Nephron progenitor cell (in vitro differentiated cells): ENCODE results near the gene CNKSR2.

Experiments
- DNase-seq: peaks from one replicate; pipeline ENCODE4 v3.0.0; 2021
- H3K27ac Mint-ChIP-seq: 2 replicates; pipeline ENCODE4 v1.8.0; 2021; ENCODE audit warnings: mild to moderate bottlenecking, moderate library complexity, mixed read lengths
- H3K27me3 Mint-ChIP-seq: 2 replicates; pipeline ENCODE4 v1.8.0; 2021; ENCODE audit warnings: mild to moderate bottlenecking, low read depth, mixed read lengths; ENCODE audit not compliant: poor library complexity
- H3K36me3 Mint-ChIP-seq: 2 replicates; pipeline ENCODE4 v1.8.0; 2021; ENCODE audit warnings: low read depth, mixed read lengths
- H3K4me1 Mint-ChIP-seq: 2 replicates; pipeline ENCODE4 v1.8.0; 2021; ENCODE audit warnings: mixed read lengths
- H3K4me3 Mint-ChIP-seq: 2 replicates; pipeline ENCODE4 v1.8.0; 2021; ENCODE audit warnings: mild to moderate bottlenecking, moderate library complexity, mixed read lengths
- H3K9me3 Mint-ChIP-seq: 2 replicates; pipeline ENCODE4 v1.8.0; 2021; ENCODE audit warnings: mild to moderate bottlenecking, moderate library complexity, mixed read lengths
- TF ChIP-seq, protein P1 (sequence below): fragments of 200-600 bp; sonication (generic); IDR thresholded peaks from 2 replicates; pipeline ENCODE4 v1.5.0; 2021; ENCODE audit warnings: antibody characterized with exemption

Gene CNKSR2

DNA sequence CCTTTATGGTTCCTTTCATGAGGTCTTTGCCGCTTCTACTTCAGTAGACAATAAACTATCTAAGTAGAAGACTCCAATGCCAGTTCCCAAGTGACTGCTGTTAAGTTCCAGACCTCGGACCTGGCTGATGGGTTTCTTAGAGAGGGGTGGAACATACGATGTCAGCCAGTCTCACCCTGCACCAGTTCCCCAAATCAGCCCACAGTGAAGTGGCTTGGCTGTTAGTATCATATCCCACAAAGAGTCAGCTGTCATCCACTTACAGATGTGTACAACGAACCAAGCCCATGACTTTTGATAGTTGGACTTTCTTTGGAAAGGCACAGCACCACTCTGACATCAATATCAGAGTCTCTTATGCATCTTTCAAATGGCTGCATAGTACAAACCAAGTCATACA lies 292.0 kb downstream of the CNKSR2 start:
- no peaks in the 10 kb centered on the region for H3K4me1 Mint-ChIP-seq
- no peak overlapping the region for H3K4me3 Mint-ChIP-seq
- TF ChIP-seq, protein P1, sequence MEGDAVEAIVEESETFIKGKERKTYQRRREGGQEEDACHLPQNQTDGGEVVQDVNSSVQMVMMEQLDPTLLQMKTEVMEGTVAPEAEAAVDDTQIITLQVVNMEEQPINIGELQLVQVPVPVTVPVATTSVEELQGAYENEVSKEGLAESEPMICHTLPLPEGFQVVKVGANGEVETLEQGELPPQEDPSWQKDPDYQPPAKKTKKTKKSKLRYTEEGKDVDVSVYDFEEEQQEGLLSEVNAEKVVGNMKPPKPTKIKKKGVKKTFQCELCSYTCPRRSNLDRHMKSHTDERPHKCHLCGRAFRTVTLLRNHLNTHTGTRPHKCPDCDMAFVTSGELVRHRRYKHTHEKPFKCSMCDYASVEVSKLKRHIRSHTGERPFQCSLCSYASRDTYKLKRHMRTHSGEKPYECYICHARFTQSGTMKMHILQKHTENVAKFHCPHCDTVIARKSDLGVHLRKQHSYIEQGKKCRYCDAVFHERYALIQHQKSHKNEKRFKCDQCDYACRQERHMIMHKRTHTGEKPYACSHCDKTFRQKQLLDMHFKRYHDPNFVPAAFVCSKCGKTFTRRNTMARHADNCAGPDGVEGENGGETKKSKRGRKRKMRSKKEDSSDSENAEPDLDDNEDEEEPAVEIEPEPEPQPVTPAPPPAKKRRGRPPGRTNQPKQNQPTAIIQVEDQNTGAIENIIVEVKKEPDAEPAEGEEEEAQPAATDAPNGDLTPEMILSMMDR, result no peak
- no peaks in the 10 kb centered on the region for H3K27me3 Mint-ChIP-seq
- DNase-seq, result no peak
- no peak overlapping the region for H3K27ac Mint-ChIP-seq
- no peaks in the 10 kb centered on the region for H3K9me3 Mint-ChIP-seq
- no peaks in the 10 kb centered on the region for H3K36me3 Mint-ChIP-seq

DNA sequence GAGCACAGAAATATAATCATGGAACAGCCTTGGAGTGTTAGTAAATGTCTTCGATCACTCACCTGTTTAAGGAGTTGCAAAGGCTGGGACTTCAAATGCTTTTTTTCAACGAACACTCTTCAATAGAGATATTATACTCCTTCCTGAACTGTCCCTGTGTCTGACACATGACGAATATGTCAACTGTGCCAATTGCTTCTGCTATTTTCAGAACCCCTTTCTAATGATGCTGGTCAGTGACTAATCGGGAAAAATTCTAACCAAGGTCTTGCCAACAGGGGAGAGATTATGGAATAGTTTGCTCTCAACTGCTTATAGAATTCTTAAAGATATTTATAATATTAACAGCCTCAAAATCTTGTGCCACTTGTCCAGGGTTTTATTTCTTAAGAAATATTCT lies 292.5 kb downstream of the CNKSR2 start:
- no peaks in the 10 kb centered on the region for H3K27me3 Mint-ChIP-seq
- no peaks in the 10 kb centered on the region for H3K36me3 Mint-ChIP-seq
- TF ChIP-seq, protein P1, result no peak
- H3K9me3 Mint-ChIP-seq, result no peaks in the 10 kb centered on the region
- H3K4me3 Mint-ChIP-seq, result no peak overlapping the region
- DNase-seq, result no peak
- no peak overlapping the region for H3K27ac Mint-ChIP-seq
- H3K4me1 Mint-ChIP-seq, result no peaks in the 10 kb centered on the region

DNA sequence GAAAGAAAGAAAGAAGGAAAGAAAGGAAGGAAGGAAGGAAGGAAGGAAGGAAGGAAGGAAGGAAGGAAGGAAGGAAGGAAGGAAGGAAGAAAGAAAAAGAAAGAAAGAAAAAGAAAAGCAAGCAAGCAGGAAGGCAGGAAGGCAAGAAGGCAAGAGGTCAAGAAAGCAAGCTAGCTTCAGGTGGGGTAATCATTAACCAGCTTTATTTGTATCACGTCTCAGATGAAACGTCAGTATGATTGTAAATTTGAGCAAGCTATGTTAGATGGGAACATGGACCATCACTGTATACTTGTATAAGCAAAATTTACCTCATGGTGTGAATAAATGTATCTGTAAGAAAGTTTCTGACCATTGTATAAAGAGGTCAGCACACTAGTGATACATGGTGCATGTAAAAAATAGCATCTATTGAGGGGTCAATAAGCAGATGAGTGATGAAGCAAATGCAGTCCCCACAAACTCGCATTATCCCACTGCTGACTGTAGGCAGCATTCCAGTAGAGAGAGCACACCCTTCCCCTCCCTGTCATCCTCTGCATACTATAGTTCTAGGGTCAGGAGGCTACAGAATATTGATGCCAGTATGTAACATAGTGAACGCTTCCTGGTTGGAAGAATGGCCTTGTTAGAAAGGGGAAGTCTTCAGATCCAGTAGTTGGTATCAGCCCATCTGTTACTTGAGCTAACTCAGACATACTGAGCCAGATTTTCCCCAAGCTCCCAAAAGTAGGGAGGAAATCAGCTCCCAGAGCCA lies 300.4 kb downstream of the CNKSR2 start:
- Mint-ChIP-seq H3K9me3 (no peaks in the 10 kb centered on the region), H3K27me3 (no peaks in the 10 kb centered on the region), H3K36me3 (no peaks in the 10 kb centered on the region), H3K4me3 (no peak overlapping the region), H3K4me1 (peaks cover 4% of the 10 kb centered on the region), H3K27ac (no peak overlapping the region)
- TF ChIP-seq, protein P1, result no peak
- DNase-seq, result no peak

DNA sequence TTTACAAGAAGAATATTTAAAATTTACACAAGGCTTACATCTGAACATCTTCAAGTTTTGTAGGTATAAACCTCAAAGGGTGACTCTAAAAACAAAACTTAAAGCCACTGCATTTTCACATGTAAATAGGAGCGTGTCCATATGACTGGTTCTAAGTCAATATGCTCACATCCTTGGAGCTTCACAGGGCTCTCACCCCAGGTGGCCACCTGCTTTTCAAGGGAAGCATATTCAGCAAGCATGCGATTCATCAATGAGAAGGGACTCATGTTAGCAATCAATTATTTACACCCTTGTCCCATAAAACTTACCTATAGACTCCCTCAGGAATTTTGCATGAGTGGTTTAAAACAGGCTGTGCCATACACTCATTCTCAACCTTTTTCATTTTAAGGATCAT lies 301.7 kb downstream of the CNKSR2 start:
- H3K36me3 Mint-ChIP-seq, result no peaks in the 10 kb centered on the region
- TF ChIP-seq, protein P1, result no peak
- H3K9me3 Mint-ChIP-seq, result no peaks in the 10 kb centered on the region
- peaks cover 4% of the 10 kb centered on the region for H3K4me1 Mint-ChIP-seq
- H3K4me3 Mint-ChIP-seq, result no peak overlapping the region
- DNase-seq, result no peak
- H3K27me3 Mint-ChIP-seq, result no peaks in the 10 kb centered on the region
- H3K27ac Mint-ChIP-seq, result no peak overlapping the region

DNA sequence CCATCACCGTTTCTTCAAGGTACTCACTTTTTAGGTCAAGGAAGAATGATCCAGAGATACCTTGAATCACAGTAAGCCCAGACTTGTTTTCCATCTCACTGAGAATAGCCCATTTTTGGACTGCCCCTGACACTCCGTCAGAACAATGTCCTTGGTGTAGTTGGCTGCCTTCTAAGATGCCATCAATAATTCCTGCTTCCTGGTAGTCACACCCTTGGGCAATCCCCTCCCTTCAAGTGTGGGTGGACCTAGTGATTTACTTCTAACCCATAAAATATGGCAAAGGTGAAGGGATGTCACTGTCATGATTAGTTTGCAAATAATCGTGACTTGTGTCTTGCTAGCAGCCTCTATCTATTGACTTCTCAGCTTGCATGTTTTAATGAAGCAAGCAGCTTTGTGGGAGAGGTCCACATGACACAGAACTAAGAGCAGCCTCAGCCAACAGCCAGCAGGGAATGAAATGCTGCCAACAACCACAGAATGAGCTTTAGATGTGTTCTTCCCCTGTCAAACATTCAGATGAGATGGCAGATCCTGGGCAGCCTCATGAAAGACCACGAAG lies 303.9 kb downstream of the CNKSR2 start:
- H3K4me1 Mint-ChIP-seq, result peaks cover 4% of the 10 kb centered on the region
- DNase-seq, result no peak
- no peaks in the 10 kb centered on the region for H3K36me3 Mint-ChIP-seq
- H3K4me3 Mint-ChIP-seq, result no peak overlapping the region
- H3K9me3 Mint-ChIP-seq, result no peaks in the 10 kb centered on the region
- TF ChIP-seq, protein P1, result no peak
- no peak overlapping the region for H3K27ac Mint-ChIP-seq
- H3K27me3 Mint-ChIP-seq, result no peaks in the 10 kb centered on the region

DNA sequence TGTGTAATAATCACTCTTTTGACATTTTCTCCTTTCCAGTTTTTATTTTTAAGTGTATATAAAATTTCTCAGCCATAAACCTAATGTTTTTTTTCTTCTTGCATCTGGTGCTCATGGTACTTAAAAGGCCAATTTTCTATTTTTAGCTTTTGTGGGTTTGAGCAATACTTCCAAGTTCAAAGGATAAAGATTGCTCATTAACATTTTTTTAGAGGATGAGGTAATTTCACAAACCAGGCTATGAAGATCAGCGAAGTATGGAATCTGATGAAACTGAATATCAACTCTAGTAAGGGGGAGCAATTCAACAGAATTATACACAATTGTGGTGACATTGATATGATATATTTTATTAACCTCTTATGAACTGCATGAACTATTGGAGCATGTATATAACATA lies 309.7 kb downstream of the CNKSR2 start:
- H3K36me3 Mint-ChIP-seq, result no peaks in the 10 kb centered on the region
- peaks cover 9% of the 10 kb centered on the region for H3K4me1 Mint-ChIP-seq
- TF ChIP-seq, protein P1, result no peak
- H3K9me3 Mint-ChIP-seq, result no peaks in the 10 kb centered on the region
- no peak overlapping the region for H3K27ac Mint-ChIP-seq
- peaks cover 5% of the 10 kb centered on the region for H3K27me3 Mint-ChIP-seq
- no peak overlapping the region for H3K4me3 Mint-ChIP-seq
- no peak for DNase-seq
